KG1 (cell line): Measurements from ENCODE around the gene ELF2.
"Not testable (repeated sequence)": the region's sequence is repeated elsewhere in the genome, so short reads cannot be mapped to it uniquely, and the experiment has no call there.

Experiments used
- DNase-seq: peaks from one replicate; lab custom pipeline; 2025; lab: John Stamatoyannopoulos, UW

ELF2 gene

DNA sequence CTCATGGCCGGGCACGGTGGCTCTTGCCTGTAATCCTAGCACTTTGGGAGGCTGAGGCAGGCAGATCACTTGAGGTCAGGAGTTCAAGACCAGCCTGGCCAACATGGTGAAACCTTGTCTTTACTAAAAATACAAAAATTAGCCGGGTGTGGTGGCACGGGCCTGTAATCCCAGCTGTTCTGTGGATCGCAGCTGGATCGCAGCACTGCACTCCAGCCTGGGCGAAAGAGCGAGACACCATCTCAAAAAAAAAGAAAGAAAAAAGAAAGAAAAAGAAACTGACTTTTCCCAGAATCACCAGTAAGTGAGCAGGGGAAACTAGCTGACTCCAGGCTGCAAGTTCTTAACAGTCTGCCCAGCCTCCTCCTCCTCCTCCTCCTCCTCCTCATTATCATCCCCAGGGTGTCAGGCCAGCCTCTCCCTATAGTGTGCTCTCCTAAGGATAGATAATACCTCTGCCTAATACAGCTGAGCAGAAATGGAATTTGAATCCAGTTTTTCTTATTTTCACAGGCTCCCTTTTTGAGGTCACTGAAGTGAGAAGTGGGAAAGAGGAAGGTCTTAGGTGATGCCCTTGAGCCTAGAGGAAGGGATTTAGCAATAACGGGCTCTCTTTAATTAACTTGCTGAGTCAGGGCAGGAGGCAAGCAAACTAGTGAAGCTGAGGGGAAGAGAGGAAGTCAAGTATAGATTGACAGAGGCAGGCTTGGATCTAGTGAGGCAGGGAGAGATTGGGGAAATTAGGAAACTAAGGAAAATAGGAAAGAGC lies 11.8 kb upstream of the ELF2 start:
- no peak for DNase-seq

DNA sequence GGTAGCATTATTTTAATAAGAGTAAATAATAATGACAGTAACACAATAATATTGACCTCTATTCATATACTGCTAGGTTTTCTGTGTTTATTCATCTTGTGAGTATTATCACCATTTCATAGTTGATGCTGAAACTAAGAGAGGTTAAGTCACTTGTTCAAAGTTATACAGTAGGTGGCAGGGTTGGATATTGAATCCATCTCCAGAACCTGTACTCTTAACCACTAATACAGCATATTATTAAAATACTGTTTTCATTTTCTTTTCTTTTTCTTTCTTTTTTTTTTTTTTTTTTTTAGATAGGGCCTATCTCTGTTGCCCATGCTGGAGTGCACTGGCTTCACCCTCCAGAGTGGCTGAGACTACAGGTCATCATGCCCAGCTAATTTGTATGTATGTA lies 7.1 kb upstream of the ELF2 start:
- no peak for DNase-seq

DNA sequence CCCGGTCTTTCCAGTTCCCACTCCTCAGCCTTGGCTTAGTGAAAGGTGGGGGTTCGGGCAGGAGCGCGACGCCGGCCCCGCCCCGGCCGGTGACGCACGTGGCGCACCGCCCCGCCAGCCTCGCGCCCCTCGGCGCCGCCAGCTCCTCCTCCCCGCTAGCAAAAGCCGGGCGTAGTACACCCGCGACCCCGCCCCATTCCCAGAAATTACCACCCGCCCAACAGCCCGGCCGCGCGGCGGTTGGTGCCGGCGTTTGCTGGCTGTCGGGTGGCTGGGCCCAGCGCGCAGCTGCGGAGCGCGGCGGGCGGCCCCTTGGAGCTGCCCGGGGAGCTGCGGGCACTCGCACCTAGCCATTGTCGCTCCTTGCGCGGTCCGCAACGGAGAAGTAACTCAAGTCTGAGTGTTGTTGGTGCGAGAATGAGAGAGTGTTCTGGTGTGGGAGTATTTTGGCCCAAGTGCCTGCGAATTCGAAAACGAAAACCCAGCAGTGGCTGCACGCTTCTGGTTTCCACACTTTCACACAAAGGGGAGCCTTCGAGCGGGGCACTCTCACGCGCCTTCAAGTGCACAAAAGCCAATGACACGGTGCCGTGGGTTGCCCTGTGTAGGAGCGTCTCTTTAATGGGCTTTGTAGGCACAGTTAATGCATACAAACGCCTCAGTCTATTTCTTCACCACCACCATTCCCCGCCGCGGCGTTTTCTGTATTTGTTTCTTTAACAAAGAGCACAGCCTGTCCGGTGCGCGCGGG lies 1.0 kb upstream of the ELF2 start:
- peak; percentile 74 for DNase-seq

DNA sequence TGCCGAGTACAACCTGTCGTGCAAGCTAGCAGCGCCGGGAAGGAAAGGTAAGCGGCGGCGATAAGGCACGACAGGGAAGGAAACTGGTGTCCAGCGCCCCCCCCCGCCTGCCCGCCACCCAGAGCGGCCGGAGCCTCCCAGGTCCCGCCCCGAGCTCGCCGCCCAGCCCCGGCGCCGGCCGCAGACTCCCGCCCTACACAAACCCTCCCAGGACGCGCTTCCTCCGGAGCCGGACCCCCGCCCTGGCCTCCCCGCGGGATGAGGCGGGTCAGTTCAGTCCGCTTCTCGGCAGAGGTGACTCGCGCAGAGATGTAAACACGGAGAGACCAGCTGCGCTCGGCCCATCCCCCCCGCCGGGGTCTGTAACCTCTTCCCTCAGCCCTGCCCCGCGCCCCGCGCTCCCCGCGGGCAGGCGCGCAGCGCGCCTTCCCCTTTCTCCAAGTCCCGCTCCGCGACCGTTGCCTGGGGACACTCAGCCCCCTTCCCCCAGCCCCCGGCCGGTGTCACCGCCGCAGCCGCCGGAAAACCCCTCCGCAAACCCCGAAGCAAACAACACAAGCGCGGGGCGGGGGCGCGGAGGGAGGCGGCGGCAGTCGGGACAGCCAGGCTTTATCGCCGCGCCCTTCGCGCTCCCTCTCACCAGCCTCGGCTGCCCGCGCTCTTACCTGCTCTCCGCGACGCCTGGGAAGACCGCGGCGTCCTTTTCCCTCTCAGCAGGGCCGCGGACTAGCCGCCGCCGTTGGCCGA lies 543 bp downstream of the ELF2 start:
- DNase-seq, result peak; percentile 63

DNA sequence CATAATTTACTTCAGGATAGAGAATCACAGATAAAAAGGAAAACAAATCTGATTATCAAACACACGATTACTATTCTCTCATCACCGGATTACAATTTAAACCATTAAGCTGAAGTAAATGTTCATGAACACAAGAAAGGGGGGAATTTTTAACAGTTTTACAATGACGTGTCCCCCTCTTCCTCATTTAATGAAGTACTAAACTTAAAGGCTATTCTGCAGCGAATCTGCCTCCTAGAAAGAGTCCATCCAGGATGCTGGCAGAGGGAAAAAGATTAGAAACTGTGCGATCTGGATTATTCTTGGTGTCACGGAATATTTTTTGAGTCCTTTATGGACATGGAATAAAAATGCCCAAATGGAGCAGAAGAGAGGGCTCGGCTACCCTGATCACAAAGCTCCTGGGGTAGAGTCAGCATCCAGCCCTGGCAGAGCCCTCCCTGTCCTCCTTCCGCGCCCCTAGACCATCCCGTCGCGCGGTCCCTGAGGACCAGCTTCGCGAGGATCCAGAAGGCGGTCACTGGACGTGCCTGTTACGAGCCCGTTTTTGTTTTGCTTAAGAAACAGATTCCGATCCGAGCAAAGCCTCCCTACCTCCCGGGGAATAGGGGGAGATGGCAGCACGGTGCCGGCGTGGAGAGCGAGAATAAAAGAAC lies 1.2 kb downstream of the ELF2 start:
- DNase-seq, result no peak

DNA sequence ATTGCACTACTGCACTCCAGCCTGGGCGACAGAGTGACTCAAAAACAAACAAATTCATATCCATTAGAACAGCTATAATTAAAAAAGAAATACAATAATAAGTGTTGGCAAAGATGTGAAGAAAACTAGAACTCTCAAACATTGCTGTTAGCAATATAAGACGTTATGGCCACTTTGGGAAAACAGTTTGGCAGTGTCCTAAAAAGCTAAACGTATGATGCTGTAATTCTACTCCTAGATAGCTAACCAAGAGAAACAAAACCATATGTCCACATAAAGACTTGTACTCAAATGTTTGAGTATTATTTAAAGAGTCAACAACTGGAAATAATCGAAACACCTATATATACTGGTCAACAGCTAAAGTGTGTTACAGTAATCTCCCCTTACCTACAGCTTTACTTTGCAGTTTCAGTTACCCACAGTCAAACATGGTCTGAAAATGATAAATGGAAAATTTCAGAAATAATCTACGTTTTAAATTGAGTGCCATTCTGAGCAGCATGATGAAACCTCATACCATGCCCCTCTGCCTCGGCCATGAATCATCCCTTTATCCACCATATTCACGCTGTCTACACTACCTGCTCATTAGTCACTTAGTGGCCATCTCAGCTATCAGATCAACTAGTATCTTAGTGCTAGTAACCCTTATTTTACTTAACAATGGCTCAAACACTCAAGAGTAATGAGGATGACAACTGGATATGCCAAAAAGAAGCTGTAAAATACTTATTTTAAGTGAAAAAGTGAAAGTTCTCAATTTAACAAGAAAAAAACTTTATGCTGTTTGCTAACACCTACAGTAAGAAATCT lies 4.9 kb downstream of the ELF2 start:
- no peak for DNase-seq

- DNase-seq, result no peak
Observed at GRCh38 chr4:139170932-139171331, 6.1 kb downstream of the ELF2 start.

DNA sequence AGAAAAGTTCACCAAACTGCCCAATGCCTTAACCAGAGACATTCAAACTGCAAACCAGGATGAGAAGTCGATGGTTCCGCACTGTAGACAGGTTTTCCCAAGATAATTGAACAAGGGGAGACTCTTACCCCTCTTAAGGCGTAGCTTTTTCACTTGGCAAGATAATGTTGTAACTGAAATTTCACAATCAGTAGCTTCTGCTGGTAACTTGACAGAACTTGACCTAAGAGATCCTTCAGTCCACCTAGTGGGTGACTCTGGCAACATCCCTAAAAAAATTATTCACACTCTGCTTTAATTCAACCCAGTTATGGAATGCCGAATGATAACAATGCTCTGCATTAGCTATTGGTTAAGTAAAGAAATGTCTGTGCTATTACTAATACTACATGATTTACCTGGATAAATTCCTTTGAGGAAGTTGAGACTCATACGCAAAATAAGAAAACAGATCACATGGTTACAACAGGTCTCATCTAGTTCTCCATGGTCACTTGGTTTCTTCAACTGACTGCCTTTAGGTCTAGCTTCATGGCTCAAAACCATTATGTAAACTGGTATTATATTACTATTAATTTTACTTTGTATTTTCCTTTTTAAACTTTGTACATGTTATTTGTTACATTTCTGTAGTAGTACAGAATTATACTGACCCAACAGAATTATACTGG lies 9.1 kb downstream of the ELF2 start:
- DNase-seq, result peak; percentile 21

DNA sequence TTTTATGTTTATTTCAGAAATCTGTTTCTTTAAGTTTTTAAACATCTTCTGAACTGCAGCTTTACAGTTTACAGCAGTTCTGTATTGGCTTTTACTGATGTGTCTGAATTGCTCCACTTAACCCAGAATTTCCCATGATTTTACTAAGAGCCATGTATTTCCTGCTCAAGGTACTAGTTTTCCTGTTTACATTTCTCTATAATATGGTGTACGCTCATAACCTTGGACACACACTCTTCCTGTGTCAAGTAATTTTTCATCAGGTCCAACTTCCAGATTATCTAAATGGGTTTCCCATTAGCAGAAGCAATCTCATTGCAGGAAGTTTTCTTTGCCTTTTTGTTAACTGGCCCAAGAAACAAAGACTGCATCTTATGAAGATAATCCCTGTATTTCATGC lies 12.3 kb downstream of the ELF2 start:
- no peak for DNase-seq

GRCh38 chr4:139163806-139164206 lies 13.2 kb downstream of the ELF2 start:
- DNase-seq, result no peak

GRCh38 chr4:139157977-139158376 lies 19.0 kb downstream of the ELF2 start:
- DNase-seq, result not testable (repeated sequence)

GRCh38 chr4:139154952-139155557 lies 22.0 kb downstream of the ELF2 start:
- DNase-seq, result no peak

DNA sequence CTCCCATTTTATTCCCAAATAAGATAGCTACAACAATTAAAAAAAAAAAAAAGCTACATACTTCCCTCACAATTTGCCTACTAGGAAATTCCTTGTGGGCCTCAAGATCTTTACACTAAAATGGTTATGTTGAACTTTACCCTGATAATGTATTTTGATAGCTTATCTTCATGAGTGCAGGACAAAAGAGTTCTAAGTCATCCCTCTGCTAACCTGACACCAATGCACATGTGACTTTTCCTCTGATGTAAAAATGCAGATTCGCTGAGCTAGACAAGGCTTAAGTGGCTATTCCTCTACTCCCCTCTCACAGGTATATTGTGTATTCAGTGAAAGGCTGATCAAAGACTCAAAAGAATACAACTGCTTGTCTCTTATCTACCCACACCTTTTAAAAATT lies 22.5 kb downstream of the ELF2 start:
- DNase-seq, result no peak

GRCh38 chr4:139154134-139154421 lies 22.9 kb downstream of the ELF2 start:
- no peak for DNase-seq

DNA sequence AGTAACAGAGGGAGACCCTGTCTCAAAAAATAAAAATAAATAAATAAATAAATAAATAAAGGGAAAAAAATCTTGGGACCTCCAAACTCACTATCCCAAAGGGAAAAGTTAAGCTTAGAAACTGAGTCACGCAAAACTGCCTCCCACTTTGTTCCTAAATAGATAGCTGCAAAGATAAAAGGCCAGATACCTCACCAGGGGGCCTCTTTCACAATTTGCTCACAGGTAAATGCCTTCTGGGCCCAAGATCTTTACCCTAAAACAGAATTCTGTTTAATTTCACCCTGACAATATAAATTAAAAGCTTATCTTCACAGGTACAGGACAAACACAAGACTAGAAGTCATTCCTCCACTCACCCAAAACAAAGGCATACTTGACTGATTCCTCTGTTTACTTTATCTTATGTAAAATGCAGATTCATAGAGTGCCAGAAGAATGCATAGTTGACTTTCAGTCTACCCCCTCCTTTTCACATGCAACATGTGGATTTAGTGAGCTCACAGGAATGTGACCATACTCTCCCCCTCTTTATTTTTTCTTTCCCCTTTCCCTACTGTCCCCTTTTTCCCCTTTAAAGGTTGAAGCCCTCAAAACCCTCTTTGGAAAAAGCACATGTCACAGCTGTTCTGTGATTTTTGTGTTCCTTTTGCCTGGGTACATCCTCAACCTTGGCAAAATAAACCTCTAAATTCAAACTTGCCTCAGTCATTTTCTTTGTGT lies 23.4 kb downstream of the ELF2 start:
- no peak for DNase-seq

GRCh38 chr4:139152249-139152648 lies 24.8 kb downstream of the ELF2 start:
- DNase-seq, result no peak

DNA sequence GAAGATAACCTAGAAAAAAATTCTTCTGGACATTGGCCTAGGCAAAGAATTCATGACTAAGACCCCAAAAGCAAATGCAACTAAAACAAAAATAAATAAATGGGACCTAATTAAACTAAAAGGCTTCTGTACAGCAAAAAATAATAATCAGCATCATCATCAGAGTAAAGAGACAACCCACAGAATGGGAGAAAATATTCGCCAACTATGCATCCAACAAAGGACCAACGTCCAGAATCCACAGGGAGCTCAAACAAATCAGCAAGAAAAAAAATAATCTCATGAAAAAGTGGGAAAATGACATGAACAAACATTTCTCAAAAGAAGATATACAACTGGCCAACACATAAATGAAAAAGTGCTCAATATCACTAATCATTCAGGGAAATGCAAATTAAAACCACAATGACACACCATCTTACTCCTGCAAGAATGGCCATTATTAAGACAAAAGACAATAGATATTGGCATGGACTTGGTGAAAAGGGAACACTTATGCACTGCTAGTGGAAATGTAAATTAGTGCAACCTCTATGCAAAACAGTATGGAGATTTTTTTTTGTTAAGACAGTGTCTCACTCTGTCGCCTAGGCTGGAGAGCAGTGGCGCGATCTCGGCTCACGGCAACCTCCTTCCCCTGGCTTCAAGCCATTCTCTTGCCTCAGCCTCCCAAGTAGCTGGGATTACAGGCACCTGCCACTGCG lies 29.9 kb downstream of the ELF2 start:
- no peak for DNase-seq

DNA sequence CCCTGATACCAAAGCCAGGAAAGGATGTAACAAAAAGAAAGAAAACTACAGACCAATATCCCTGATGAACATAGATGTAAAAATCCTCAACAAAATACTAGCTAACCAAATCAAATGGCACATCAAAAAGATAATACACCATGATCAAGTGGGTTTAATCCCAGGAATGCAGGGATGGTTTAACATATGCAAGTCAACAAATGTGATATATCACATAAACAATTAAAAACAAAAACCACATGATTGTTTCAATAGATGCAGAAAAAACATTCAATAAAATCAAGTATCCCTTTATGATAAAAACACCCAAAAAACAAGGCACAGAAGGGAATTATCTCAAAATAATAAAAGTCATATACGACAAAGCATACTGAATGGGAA lies 31.5 kb downstream of the ELF2 start:
- no peak for DNase-seq

GRCh38 chr4:139144911-139145551 lies 32.0 kb downstream of the ELF2 start:
- DNase-seq, result no peak
